Lower leg skin (tissue), 3 donors: ENCODE results near the gene ROPN1B.

Source experiments
- CTCF ChIP-seq, 3 donors: fragments of 450-650 bp; IDR thresholded peaks; one replicate each; pipeline ENCODE4 v1.5.1; 2016; ENCODE audit warnings: antibody characterized with exemption in 3 of 3, mild to moderate bottlenecking in 3 of 3, moderate library complexity in 2 of 3
- POLR2A ChIP-seq, 2 donors: fragments of 450-650 bp; IDR thresholded peaks; one replicate each; pipeline ENCODE4 v1.6.1; 2016 to 2017; ENCODE audit warnings: antibody characterized with exemption in 2 of 2, mild to moderate bottlenecking in 1 of 2, moderate library complexity in 1 of 2

GRCh38 chr3:125961289-125961589 lies 7.7 kb upstream of the ROPN1B start:
- no peak for TF ChIP-seq CTCF (IDR thresholded peaks at IDR 0.05)
- no peak for TF ChIP-seq POLR2A (IDR thresholded peaks at IDR 0.05)
